DMS153 (cell line): ENCODE results near the gene ZFPL1.
"Not testable (repeated sequence)": the region's sequence is repeated elsewhere in the genome, so short reads cannot be mapped to it uniquely, and the experiment has no call there.

Source experiments
- DNase-seq: peaks from one replicate; lab custom pipeline; 2025; lab: John Stamatoyannopoulos, UW

The ZFPL1 gene

GRCh38 chr11:65115361-65116082, 31.5 kb downstream of the ZFPL1 start:
- DNase-seq: no peak

- DNase-seq: no peak
Measured at GRCh38 chr11:65116370-65117205, 32.6 kb downstream of the ZFPL1 start.

- DNase-seq: peak; percentile 98
Measured at GRCh38 chr11:65117206-65118096, 33.4 kb downstream of the ZFPL1 start, which contains the start of gene ZNHIT2. ZNHIT2 (minus strand) TSS chr11:65117701; CDS start chr11:65117653, 48 bp downstream.

GRCh38 chr11:65118097-65118837, 34.2 kb downstream of the ZFPL1 start:
- no peak for DNase-seq

GRCh38 chr11:65118891-65119669, 35.1 kb downstream of the ZFPL1 start:
- DNase-seq: not testable (repeated sequence)

GRCh38 chr11:65119670-65119995, 35.6 kb downstream of the ZFPL1 start:
- no peak for DNase-seq

GRCh38 chr11:65120831-65121230, 36.8 kb downstream of the ZFPL1 start:
- DNase-seq: no peak

GRCh38 chr11:65121447-65121864, 37.4 kb downstream of the ZFPL1 start:
- no peak for DNase-seq

- peak; percentile 95 for DNase-seq
Measured at GRCh38 chr11:65121865-65122696, 38.1 kb downstream of the ZFPL1 start, which contains the start of the genes FAU and MRPL49. FAU (minus strand) TSS chr11:65122134; CDS start chr11:65121813, 321 bp downstream. MRPL49 (plus strand) TSS chr11:65122321; CDS start chr11:65122347, 26 bp downstream.

GRCh38 chr11:65124480-65125196, 40.6 kb downstream of the ZFPL1 start:
- DNase-seq: no peak

- no peak for DNase-seq
Measured at GRCh38 chr11:65125197-65126056, 41.4 kb downstream of the ZFPL1 start.

- DNase-seq: no peak
Measured at GRCh38 chr11:65126624-65127274, 42.7 kb downstream of the ZFPL1 start.

GRCh38 chr11:65127473-65128181, 43.6 kb downstream of the ZFPL1 start:
- DNase-seq: no peak

- DNase-seq: no peak
Measured at GRCh38 chr11:65128182-65129145, 44.4 kb downstream of the ZFPL1 start.

GRCh38 chr11:65129649-65130441, 45.8 kb downstream of the ZFPL1 start:
- no peak for DNase-seq
